Measurements from ENCODE around the gene MTOR.
"Not testable (repeated sequence)": the region's sequence is repeated elsewhere in the genome, so short reads cannot be mapped to it uniquely, and the experiment has no call there.

MTOR gene

DNA sequence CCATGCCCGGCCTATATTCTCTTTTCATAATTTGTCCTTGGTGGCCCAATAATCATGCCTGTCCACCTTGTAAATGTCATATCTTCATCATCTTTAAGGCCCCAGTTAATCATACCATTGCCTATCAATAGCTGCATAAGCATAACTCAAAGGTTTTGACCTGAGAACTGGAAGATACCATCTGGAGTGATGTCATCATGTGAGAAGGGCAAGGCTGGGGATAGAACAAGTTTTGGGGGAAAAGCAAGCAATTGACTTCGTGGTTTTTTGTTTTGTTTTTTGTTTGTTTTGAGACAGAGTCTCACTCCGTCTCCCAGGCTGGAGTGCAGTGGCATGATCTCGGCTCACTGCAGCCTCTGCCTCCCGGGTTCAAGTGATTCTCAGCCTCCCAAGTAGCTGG is 16.8 kb upstream of the MTOR start:
- no peak overlapping the region for H3K27ac Mint-ChIP-seq
- peaks cover 4% of the 10 kb centered on the region for H3K9me3 Mint-ChIP-seq
- peaks cover 30% of the 10 kb centered on the region for H3K36me3 Mint-ChIP-seq (ENCODE audit: low read depth)
- H3K4me3 Mint-ChIP-seq: no peak overlapping the region
- H3K27me3 Mint-ChIP-seq (ENCODE audit: low read depth): no peaks in the 10 kb centered on the region
- TF ChIP-seq, protein P1, sequence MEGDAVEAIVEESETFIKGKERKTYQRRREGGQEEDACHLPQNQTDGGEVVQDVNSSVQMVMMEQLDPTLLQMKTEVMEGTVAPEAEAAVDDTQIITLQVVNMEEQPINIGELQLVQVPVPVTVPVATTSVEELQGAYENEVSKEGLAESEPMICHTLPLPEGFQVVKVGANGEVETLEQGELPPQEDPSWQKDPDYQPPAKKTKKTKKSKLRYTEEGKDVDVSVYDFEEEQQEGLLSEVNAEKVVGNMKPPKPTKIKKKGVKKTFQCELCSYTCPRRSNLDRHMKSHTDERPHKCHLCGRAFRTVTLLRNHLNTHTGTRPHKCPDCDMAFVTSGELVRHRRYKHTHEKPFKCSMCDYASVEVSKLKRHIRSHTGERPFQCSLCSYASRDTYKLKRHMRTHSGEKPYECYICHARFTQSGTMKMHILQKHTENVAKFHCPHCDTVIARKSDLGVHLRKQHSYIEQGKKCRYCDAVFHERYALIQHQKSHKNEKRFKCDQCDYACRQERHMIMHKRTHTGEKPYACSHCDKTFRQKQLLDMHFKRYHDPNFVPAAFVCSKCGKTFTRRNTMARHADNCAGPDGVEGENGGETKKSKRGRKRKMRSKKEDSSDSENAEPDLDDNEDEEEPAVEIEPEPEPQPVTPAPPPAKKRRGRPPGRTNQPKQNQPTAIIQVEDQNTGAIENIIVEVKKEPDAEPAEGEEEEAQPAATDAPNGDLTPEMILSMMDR (IDR thresholded peaks at IDR 0.05; ENCODE audit: unreplicated experiment in 3 of 3): no peak
- H3K4me1 Mint-ChIP-seq: peaks cover 20% of the 10 kb centered on the region

DNA sequence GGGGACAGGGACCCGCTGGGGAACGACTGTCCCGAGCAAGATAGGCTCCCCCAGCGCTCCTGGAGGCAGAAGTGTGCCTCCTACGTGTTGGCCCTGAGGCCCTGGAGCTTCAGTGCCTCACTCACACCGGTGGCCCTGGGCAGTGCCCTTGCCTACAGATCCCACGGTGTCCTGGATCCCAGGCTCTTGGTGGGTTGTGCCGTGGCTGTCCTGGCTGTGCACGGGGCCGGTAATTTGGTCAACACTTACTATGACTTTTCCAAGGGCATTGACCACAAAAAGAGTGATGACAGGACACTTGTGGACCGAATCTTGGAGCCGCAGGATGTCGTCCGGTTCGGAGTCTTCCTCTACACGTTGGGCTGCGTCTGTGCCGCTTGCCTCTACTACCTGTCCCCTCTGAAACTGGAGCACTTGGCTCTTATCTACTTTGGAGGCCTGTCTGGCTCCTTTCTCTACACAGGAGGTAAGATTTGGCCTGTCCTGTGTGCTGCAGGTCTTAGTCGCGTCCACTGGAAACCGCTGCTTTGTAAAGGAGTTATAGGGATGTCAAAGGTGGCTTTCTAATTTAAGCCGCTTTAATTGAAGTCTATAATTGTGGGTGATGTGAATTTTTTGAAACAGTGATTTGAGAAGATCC is 11.4 kb upstream of the MTOR start:
- Mint-ChIP-seq H3K27me3 (ENCODE audit: low read depth) (no peaks in the 10 kb centered on the region), H3K36me3 (ENCODE audit: low read depth) (peaks cover 15% of the 10 kb centered on the region), H3K4me3 (peak overlapping the region; percentile 95 to 97 (median 96)), H3K4me1 (peaks cover 18% of the 10 kb centered on the region), H3K27ac (peak overlapping the region; percentile 65 to 97 (median 95)), H3K9me3 (no peaks in the 10 kb centered on the region)
- TF ChIP-seq, protein P1 (IDR thresholded peaks at IDR 0.05; ENCODE audit: unreplicated experiment in 3 of 3): no peak

DNA sequence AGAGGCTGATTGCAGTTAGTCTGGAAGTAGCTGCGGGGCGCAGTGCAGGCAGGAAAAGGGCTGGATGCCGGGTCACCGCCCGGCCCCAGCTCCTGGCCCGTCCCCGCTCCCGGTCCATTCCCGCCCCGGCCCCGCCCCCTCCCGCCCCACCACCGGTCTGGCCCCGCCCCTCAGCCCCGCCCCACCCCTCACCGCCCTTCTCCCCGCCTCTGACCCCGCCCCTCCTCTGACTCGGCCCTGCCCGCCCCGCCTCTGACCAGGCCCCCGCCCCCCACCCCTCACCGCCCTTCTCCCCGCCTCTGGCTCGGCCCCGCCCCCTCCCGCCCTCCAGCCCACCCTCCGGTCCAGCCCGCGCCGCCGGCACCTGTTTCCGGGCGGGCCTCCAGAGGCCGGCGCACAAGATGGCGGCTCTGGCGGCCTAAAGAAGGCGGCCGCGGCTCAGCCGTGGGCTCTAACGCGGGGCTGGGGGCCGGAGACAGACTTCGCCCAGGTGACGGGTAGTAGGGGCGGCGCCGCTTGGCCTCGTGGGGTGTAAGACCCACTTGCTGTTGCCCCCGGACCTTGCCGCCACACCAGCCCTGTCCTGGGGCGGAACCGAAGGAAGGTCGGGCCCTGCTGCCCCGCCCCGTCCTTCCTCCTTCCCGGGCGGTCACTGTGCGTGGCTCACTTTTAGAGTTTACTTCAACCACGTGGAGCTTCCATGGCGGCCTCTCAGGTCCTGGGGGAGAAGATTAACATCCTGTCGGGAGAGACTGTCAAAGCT is 10.7 kb upstream of the MTOR start, which contains the start of gene UBIAD1:
UBIAD1 (plus strand) TSS at position 367 of the 763 bp plus-strand sequence; CDS start at position 701, 334 bp downstream.
- Mint-ChIP-seq H3K4me1 (peaks cover 18% of the 10 kb centered on the region), H3K4me3 (peak within 1 kb of the TSS; percentile 95 to 97 (median 96)), H3K9me3 (no peaks in the 10 kb centered on the region), H3K27me3 (ENCODE audit: low read depth) (no peaks in the 10 kb centered on the region), H3K27ac (peak within 1 kb of the TSS; percentile 65 to 97 (median 95)), H3K36me3 (ENCODE audit: low read depth) (peaks cover 9% of the 10 kb centered on the region)
- TF ChIP-seq, protein P1 (IDR thresholded peaks at IDR 0.05; ENCODE audit: unreplicated experiment in 3 of 3): no peak

DNA sequence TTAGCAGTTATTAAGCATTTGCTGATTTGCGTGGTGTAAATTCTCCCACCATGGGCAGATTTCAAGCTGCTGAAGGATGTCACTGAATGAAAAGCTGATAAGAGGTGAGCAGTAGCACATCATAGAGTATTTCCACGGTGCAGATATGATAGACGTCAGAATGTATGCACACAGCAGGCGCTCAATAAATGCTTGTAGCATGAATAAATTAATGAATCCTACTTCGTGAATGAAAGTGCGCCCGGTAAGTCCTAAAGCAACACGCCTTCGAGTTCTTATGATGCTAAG is 10.1 kb upstream of the MTOR start:
- H3K27me3 Mint-ChIP-seq (ENCODE audit: low read depth): no peaks in the 10 kb centered on the region
- peaks cover 18% of the 10 kb centered on the region for H3K4me1 Mint-ChIP-seq
- H3K9me3 Mint-ChIP-seq: no peaks in the 10 kb centered on the region
- H3K27ac Mint-ChIP-seq: peak overlapping the region in 1 of 3 experiments; percentile 16
- H3K4me3 Mint-ChIP-seq: peak overlapping the region; percentile 71 to 73 (median 72)
- H3K36me3 Mint-ChIP-seq (ENCODE audit: low read depth): peaks cover 7% of the 10 kb centered on the region
- TF ChIP-seq, protein P1 (IDR thresholded peaks at IDR 0.05; ENCODE audit: unreplicated experiment in 3 of 3): no peak

DNA sequence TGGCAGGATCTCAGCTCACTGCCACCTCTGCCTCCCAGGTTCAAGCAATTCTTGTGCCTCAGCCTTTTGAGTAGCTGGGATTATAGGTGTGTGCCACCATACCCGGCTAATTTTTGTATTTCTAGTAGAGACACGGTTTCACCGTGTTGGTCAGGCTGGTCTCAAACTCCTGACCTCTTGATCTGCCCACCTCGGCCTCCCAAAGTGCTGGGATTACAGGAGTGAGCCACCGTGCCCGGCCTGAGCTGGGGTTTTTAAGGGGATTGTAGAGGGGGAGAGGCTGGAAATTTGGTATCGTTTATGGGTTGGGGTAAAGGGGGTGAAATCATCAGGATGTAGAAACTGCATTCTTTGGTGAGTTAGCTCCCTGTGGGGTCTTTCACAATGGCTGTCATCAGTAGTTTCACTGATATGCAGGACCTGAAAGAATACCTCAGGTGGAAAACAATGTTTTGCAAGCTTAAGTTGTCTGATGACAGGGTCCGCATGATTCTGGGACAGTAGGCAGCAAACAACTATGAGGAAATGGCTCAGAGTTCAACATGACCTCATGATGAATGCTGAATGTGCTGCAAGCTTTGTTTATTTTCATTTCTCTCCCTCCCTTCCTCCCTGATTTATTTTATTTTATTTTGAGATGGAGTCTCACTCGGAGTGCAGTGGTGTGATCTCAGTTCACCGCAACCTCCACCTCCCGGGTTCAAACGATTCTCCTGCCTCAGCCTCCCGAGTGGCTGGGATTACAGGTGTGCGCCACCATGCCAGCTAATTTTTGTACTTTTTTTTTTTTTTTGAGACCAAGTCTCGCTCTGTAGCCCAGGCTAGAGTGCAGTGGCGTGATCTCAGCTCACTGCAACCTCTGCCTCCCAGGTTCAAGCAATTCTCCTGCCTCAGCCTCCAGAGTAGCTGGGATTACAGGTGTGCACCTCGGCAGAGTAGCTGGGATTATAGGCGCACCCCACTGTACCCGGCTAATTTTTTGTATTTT is 5.3 kb upstream of the MTOR start:
- not testable (repeated sequence) for H3K36me3 Mint-ChIP-seq (ENCODE audit: low read depth); H3K4me3 Mint-ChIP-seq; H3K4me1 Mint-ChIP-seq

More for the DNA sequence above, 5.3 kb upstream of the MTOR start:
- H3K9me3 Mint-ChIP-seq; H3K27me3 Mint-ChIP-seq (ENCODE audit: low read depth); H3K27ac Mint-ChIP-seq: not testable (repeated sequence)

Measured in nephron (organoid).